Activated CD8-positive, alpha-beta memory T cell treated with anti-CD3 and anti-CD28 coated beads, Interleukin-2, amount 50 U/mL, for 1 hour (primary cell): Measurements from ENCODE around the gene HIP1R.

ENCODE experiments used
- DNase-seq: peaks from one replicate; pipeline ENCODE4 v3.0.0-alpha.2; 2020; ENCODE audit errors: extremely low read depth

The HIP1R gene

DNA sequence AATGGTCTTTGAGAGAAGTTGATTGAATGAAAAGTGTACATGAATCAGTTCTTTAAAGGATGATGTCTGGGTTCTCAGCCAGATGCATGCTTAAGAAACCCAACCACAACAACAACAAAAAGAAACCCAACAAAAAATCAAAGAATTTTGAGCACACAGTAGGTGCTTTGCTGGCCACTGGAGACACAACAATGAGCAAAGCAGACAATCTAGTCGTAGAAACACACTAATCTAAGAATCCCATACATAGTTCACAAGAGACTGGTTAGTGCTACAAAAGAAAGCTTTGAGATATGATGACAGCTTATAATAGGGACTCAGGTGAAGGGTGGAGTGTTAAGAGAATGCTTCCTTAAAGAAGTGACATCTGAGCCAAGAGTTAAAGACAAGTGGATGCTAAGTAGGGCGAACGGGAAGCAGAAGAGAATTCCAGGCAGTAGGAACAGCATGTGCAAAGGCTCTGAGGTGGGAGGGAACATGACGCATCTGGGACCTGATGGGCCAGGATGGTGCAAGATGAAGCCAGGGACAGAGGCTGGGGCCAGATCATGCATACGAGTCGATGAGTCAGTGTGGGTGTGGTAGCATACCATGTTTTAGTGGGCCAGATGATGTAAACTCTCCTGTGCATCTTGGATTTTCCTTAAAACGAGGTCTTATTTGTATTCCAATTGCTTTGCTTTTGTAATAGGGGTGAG is 4.6 kb upstream of the HIP1R start:
- no peak for DNase-seq

DNA sequence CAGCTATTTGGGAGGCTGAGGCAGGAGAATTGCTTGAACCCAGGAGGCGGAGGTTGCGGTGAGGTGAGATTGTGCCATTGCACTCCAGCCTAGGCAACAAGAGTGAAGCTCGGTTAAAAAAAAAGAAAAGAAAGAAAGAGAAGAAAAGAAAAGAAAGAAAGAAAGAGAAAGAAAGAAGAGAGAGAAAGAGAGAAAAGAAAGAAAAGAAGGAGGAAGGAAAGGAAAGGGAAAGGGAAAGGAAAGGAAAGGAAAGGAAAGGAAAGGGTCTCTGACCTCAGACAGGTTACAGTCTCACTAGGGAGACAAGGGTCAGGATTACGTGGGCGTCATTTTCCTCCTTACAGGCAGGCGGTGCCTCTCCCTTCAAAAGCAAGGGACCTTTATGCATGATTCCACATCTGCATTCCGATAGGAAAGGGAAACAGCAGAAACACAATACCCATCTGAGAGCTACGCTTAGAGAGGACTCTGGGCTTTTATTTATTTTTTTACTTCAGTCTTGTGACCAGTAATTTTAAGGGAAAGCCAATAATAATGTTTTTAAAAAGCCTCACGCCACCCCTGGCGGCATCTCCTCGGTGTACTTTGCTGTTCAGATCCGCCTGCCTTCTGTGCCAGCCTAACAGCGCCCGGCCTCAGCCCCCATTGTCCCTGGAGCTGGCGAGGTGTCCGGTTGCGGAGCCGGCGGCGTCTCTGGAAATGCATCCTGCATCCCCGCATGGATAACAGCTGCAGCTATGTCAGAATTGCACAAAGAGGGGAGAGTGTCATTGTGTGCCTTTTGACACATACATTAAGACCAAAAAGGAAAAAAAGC is 945 bp upstream of the HIP1R start:
- DNase-seq: no peak

- DNase-seq: no peak
These were observed 431 bp downstream of the HIP1R start for GRCh38 chr12:122835750-122836026.

- no peak for DNase-seq
These were observed 1.0 kb downstream of the HIP1R start for GRCh38 chr12:122836027-122836921.

GRCh38 chr12:122837306-122838265 is 2.3 kb downstream of the HIP1R start:
- DNase-seq: no peak

DNA sequence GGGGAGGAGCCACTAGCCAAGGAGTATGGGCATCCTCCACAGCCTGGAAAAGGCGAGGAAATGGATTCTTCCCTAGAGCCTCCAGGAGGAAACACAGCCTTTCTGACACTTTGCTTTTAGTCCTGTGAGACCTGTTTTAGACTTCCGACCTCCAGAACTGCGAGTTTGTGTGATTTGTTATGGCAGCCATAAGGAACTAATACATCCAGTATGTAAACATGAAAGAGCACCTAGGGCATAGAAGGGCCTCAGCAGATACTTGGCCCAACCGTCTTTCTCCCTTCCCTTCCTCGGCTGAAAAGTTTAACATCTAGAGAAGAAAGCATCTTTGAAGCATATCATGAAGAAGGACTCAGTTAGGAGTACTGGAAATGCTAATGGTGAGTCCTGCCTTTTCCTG is 3.6 kb downstream of the HIP1R start:
- no peak for DNase-seq

GRCh38 chr12:122839907-122840554 is 4.8 kb downstream of the HIP1R start:
- DNase-seq: no peak

DNA sequence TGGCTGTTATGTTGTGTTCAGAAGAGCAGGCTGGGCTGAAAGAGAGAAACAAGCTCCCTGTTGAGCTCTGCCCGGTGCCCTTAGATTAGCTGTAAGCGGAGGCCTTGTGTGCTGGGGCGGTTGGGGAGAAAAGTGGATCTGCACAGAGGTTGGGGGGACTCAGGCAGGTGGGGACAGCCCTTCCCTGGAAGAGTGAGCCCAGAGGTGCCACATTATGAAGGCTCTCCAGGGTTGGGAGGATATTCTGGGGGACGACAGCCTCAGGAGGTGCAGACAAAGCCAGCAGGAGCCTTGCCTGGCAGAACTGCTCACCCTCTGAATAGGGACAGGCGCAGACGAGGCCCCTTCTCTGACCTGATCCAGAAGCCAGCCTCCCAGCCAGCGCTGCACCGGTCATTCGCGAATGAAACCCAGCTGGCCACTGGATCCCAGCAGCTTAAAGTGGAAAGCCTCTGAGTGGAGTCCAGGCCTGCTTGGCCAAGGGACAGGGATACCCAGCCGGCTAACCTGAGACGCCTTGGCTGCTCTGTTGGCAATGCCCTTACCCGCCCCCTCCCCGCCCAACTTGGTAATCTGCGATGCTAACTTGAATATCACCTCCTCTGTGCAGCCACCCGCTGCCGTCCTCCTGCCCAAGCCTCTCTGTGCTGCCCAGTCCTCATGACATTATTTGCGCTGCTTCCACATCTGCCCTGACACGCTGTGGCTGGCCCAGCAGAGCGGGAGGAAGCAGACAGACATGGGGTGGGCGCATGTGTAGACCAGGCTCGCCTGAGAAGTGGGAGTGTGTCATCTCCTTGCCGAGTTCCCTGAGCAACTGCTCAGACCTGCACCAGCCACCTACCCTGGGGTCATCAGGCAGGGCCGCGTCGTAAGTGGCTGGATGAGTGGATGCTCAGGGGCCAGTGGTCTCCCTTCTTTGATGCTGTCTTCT is 5.6 kb downstream of the HIP1R start:
- DNase-seq: no peak

- DNase-seq: no peak
These were observed 6.5 kb downstream of the HIP1R start for GRCh38 chr12:122841544-122842321.

- no peak for DNase-seq
These were observed 7.5 kb downstream of the HIP1R start for GRCh38 chr12:122842505-122843405.

DNA sequence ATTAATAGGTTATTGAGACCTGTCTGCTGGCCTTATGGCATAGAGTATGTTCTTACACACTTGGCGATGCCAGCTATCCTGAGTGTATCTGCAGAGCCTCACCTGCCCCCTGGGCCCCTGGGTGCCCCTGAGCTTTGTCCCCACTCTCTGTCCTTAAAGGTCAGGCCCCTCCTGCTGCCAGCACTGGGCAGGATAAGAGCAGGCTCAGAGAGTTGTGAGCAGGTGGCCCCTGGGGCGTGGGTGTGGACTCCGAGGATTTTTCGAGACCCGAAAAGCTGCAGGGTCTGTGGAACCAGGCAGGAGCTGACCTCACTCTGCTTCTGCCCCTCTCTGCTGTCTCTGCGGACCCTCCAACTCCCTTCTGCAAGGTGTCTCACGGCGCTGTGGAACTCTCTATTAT is 8.2 kb downstream of the HIP1R start:
- DNase-seq: no peak

GRCh38 chr12:122844366-122844971 is 9.2 kb downstream of the HIP1R start:
- no peak for DNase-seq

- no peak for DNase-seq
These were observed 10.0 kb downstream of the HIP1R start for GRCh38 chr12:122845041-122845864.

- DNase-seq: no peak
These were observed 10.8 kb downstream of the HIP1R start for GRCh38 chr12:122845865-122846621.

GRCh38 chr12:122846622-122847515 is 11.6 kb downstream of the HIP1R start:
- no peak for DNase-seq
